GM10266 (cell line): Measurements from ENCODE around the gene HMHB1.

Source experiments
- DNase-seq: peaks from one replicate; pipeline ENCODE4 v3.0.0; 2012; ENCODE audit errors: extremely low spot score
- TF ChIP-seq, protein P1 (sequence below): IDR thresholded peaks from 2 replicates; pipeline ENCODE4 v1.5.1; 2012; ENCODE audit warnings: mild to moderate bottlenecking, low read depth; ENCODE audit not compliant: control insufficient read depth, insufficient read depth; ENCODE audit errors: missing control alignments

The HMHB1 gene

DNA sequence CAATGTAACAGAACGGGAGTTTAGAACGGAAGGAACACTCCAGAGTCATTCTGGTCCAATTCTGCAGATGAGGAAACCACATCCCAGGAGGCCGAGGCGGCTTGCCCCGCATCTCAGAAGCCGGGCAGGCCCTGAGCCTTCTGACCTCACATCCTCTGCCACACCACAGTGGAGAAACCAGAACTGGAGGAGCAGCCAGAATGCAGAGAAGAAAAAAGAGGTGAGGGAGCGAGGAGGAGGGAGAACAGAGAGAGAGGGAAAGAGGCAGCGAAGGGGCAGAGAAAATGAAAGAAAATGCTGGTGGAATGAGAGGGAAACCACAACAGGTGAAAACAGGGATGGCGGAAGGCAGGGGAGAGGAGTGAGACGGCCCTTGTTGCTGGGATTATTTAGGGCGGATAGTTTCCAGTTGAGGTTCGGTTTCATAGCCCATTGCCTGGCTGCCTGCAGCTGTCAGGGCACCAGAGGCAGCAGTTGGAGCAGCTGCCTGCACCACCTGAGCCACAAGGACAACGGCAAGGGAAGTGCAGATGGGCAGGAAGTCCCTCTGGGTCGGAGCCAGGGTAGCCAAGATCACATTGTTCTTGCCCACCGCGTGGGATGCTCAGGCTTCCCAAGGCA lies at the start of gene HMHB1:
HMHB1 (plus strand) TSS at position 77 of the 621 bp plus-strand sequence.
- no peak for DNase-seq
- TF ChIP-seq, protein P1, sequence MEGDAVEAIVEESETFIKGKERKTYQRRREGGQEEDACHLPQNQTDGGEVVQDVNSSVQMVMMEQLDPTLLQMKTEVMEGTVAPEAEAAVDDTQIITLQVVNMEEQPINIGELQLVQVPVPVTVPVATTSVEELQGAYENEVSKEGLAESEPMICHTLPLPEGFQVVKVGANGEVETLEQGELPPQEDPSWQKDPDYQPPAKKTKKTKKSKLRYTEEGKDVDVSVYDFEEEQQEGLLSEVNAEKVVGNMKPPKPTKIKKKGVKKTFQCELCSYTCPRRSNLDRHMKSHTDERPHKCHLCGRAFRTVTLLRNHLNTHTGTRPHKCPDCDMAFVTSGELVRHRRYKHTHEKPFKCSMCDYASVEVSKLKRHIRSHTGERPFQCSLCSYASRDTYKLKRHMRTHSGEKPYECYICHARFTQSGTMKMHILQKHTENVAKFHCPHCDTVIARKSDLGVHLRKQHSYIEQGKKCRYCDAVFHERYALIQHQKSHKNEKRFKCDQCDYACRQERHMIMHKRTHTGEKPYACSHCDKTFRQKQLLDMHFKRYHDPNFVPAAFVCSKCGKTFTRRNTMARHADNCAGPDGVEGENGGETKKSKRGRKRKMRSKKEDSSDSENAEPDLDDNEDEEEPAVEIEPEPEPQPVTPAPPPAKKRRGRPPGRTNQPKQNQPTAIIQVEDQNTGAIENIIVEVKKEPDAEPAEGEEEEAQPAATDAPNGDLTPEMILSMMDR, result no peak

DNA sequence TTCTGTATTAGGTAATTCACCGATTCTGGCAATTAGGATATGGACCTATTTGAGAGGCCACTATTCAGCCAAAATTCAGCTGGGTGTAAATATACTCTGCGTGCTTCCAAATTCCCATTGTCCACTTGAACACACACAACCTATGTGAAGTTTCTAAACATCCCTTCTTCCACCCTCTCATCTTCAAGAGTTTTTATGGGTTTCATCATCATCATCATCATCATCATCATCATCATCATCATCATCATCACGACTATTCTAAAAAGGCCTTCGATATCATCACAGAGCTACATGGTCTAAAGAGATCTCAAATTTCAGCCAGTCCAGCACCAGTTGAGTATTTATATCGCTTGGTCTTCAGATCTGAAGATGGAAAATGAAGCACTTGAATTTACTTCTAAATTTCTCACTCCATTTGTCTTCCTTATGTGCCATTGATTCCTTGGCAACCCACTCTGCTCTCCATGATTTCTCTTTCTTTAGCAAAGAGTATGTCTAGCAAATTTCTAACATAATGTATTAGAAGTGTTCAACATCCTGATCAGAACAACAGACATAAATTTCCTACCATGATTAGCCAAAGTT lies 49.2 kb upstream of the HMHB1 start:
- no peak for DNase-seq

DNA sequence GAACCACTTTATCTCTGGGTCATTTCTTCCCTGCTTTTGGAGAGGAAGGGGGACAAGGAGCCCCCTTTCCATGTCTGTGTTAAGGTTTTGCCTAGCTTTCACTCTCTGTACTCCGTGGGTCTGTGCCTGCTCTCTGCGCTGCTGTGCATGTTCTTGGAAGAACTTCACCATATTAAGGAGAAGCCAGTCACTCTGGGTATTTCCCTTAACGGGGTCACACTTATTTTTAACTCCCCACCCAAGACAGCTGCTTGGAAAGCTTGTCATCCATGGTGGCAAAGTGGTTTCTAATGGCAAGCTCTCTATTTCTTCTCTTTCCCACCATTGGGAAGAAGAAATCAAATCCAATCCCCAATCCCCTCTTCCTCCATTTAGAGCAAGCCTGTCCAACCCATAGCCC lies 44.8 kb upstream of the HMHB1 start:
- TF ChIP-seq, protein P1, result no peak
- no peak for DNase-seq

More for the DNA sequence above, 49.2 kb upstream of the HMHB1 start:
- TF ChIP-seq, protein P1, result no peak

DNA sequence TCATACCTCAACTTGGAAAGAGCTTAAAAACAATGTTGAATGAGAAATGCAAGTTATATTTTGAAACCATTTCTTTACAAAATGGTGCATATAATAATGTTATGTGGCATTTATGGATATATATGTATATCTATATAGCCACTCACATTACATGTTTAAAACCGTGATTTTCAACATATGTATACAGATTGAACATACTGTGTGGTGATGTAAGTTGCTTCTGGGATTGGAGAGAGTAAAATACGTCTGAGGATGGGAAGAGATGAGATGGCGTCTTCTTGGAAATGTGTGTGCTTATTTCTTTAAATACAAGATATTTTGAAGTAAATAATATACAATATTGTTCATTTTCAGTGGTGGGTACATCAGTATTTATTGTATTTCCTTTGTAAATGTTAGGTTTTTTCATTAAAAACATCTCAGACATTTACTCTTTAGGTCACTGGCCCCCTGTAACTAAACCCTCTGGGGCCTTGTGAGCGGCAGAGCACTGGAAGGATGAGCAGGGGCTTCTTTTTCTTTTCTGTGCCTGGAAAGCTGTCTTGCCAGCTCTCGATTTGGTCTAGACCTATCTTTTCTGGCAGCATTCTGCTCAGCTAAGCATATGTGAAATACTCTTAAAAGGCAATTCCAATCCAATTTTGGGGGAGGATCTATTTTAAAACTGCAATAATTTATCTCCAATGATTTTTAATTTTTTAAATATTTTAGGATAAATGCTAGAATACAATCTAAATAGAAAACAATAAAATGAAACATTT lies 42.8 kb upstream of the HMHB1 start:
- TF ChIP-seq, protein P1, result no peak
- DNase-seq, result no peak

DNA sequence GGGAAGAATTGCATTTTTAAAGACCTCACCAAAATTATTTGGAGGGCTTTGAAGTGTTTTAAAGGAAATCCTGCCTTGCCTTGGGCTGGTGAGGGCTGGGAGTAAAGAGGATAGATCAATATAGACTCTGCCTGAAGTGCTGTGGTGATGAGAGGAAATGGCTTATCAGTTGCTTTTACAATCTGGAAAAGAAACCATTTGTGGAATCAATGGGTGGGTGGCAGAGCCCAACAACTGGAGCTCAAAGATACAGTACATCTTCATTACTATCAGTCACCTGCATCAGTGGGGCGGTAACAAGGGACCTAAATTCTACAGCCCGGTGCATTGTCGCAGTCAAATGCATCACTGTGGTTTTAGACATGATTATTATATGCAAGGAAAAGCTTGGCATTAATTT lies 41.5 kb upstream of the HMHB1 start:
- TF ChIP-seq, protein P1, result no peak
- no peak for DNase-seq

DNA sequence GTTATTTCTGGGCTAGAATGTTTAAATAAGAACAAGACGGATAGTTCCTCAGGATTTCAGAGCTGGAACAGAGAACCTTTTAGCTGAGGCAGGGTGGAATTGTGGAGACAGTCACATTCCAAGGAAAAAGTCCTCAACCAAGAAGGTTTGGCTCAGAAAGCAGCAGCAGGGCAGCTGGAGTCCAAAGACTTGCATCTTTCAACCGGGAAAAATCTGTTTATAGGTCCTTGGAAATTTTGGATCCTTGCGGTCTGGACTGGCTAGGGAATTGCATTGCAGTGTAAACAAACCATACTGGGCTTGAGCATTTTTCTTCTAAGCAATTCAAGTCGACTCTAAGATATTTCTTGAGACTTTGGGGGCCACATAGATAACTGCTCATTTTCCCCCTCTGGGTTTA lies 40.8 kb upstream of the HMHB1 start:
- no peak for DNase-seq

More for the DNA sequence above, 40.8 kb upstream of the HMHB1 start:
- TF ChIP-seq, protein P1, result no peak
